ENCODE measurements around the gene GGA3.
"Not testable (repeated sequence)": the region's sequence is repeated elsewhere in the genome, so short reads cannot be mapped to it uniquely, and the experiment has no call there.

GRCh38 chr17:75207050-75207407 is 54.4 kb downstream of the GGA3 start:
- TF ChIP-seq POLR2A (IDR thresholded peaks at IDR 0.05; ENCODE audit: low read length); GATA1 (IDR thresholded peaks at IDR 0.05; ENCODE audit: low read depth, low read length): not testable (repeated sequence)
